ENCODE measurements around the gene GALNTL6. TPM values are rescaled to one million over a fixed set of nuclear protein-coding genes. Genes with fewer than 3 reads are reported as not detected.

GALNTL6 gene
- total RNA-seq, 4 donors from 2014 or later, result 0.30 to 1.3 (median 0.60) TPM

DNA sequence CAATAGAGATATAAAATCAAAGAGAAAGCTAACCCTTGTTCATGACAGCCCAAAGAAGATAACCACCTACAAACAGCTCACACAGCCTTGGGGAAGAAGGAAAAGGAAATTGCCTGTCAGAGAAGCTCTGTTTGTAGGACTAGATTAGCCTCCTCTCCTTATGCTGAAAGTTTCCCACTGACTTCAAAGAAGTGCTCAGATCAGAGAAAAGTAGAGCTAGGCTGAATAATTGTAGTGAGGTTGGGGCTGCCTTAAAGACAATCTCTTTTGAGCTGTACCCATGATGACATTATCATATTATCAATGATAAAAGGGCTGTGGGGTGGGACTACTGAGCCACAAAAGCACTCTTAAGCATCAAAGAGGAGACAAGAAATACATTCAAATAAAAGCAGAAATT is 1132.4 kb downstream of the GALNTL6 start:
- TF ChIP-seq, protein P1, sequence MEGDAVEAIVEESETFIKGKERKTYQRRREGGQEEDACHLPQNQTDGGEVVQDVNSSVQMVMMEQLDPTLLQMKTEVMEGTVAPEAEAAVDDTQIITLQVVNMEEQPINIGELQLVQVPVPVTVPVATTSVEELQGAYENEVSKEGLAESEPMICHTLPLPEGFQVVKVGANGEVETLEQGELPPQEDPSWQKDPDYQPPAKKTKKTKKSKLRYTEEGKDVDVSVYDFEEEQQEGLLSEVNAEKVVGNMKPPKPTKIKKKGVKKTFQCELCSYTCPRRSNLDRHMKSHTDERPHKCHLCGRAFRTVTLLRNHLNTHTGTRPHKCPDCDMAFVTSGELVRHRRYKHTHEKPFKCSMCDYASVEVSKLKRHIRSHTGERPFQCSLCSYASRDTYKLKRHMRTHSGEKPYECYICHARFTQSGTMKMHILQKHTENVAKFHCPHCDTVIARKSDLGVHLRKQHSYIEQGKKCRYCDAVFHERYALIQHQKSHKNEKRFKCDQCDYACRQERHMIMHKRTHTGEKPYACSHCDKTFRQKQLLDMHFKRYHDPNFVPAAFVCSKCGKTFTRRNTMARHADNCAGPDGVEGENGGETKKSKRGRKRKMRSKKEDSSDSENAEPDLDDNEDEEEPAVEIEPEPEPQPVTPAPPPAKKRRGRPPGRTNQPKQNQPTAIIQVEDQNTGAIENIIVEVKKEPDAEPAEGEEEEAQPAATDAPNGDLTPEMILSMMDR (IDR thresholded peaks at IDR 0.05), result no peak
- TF ChIP-seq POLR2A (IDR thresholded peaks at IDR 0.05), result no peak
- intact Hi-C loops (cut with DNase I; ENCODE audit: low total_unique reads), result no loop called here
- H3K4me3 ChIP-seq (ENCODE audit: low read depth, poor library complexity, severe bottlenecking), result no peak overlapping the region
- no peak for DNase-seq (ENCODE audit: low spot score in 2 of 2)

DNA sequence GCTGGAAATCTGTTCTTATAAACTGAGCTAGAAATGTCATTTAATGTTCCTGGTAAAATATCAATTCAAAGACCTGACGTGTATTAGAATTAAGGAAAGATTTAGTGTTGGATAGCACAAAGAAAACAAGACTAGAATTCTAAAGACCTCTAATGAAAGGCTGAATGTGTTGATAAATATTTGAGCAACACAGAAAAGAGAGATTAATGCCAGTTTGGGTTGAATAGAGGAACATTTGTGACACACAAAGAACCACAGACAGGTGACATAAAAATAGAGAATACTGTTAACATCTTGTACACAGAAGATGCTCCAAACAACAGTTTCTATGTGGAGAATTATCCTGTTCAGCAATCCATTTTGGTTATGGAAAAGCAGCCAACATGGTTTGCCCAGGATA is 1133.3 kb downstream of the GALNTL6 start:
- H3K4me3 ChIP-seq (ENCODE audit: low read depth, poor library complexity, severe bottlenecking), result no peak overlapping the region
- WGBS, 2 donors, result 68% methylated on average over 1 of the region's 1 CpG
- DNase-seq (ENCODE audit: low spot score in 2 of 2), result no peak
- TF ChIP-seq, protein P1 (IDR thresholded peaks at IDR 0.05), result no peak
- TF ChIP-seq POLR2A (IDR thresholded peaks at IDR 0.05), result no peak
- intact Hi-C loops (cut with DNase I; ENCODE audit: low total_unique reads), result no loop called here

DNA sequence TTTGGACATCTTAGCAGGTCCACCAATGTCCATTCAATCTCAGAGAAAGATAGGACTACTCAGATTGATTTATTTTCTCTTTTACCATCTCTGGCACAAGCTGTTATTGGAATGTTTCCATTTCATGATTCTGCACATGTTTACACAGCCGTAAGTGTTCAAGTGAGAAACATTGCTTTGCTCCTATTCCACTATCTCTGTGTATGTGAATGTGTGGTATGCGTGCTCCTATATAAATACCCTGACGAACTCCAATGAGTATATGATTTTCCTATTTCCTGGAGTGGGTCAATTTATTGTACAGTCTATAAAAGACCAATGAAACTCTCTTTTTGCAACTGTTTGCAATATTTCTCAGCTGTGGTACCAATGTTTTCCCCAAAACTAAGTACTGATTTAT is 1134.4 kb downstream of the GALNTL6 start:
- WGBS, 2 donors, result 44 to 52% methylated on average over 3 of the region's 3 CpGs
- DNase-seq (ENCODE audit: low spot score in 2 of 2), result no peak
- no peak overlapping the region for H3K4me3 ChIP-seq (ENCODE audit: low read depth, poor library complexity, severe bottlenecking)
- intact Hi-C loops (cut with DNase I; ENCODE audit: low total_unique reads), result no loop called here
- no peak for TF ChIP-seq POLR2A (IDR thresholded peaks at IDR 0.05)
- TF ChIP-seq, protein P1 (IDR thresholded peaks at IDR 0.05), result no peak

DNA sequence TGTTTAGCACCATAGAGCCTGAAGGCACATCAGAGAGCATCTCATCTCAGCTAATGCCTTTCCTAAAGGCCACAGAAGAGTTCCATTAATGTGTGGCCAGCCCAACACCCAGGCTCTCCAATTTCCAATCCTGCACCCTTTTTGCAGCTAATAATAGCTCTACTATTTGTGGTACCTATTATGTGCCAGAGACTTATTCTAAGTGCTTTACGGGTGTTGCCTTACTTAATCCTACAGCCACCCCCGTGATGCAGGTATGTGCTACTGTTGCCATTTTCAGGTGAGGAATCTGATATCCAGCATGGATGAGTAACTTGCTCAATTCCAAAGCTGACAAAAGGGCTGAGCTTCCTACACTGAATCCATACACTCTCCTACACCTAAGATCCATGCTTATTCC is 1137.8 kb downstream of the GALNTL6 start:
- WGBS, 2 donors, result 64 to 84% methylated on average over 2 of the region's 2 CpGs
- H3K4me3 ChIP-seq (ENCODE audit: low read depth, poor library complexity, severe bottlenecking), result no peak overlapping the region
- intact Hi-C loops (cut with DNase I; ENCODE audit: low total_unique reads), result no loop called here

DNA sequence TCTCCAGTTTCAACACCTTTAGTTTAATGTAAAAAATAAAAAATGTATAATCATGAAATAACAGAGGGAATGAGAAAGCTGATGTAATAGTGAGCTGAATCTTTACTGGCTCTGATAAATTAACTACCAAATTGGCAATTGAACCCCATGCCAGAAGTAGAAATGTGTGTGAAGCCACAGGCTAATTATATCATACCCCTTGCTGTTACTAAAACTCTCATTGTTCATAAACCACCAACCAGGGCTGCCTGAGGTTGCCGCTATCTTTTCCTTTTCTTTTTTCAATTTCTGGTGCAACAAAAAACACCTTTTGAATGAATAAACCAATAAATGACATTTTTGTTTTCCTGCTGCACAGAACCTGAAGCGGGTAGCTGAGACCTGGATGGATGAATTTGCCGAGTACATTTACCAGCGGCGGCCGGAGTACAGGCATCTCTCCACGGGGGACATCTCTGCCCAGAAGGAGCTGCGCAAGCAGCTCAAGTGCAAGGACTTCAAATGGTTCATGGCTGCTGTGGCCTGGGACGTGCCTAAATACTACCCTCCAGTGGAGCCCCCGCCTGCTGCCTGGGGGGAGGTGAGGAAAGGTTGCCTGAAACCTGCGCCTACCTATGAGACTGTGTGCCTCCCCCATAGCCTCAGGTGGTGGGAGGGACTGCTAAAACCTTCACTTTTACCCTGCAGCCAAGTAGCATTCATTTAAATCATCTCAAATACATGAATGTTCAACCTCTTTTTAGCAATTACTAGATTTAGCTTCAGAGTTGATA is 1138.7 kb downstream of the GALNTL6 start:
- intact Hi-C loops (cut with DNase I; ENCODE audit: low total_unique reads), result no loop called here
- TF ChIP-seq POLR2A (IDR thresholded peaks at IDR 0.05), result no peak
- TF ChIP-seq, protein P1 (IDR thresholded peaks at IDR 0.05), result no peak
- WGBS, 2 donors, result 80 to 85% methylated on average over 10 to 11 of the region's 11 CpGs

More for the DNA sequence above, 1137.8 kb downstream of the GALNTL6 start:
- DNase-seq (ENCODE audit: low spot score in 2 of 2), result no peak
- TF ChIP-seq, protein P1 (IDR thresholded peaks at IDR 0.05), result no peak
- no peak for TF ChIP-seq POLR2A (IDR thresholded peaks at IDR 0.05)

More for the DNA sequence above, 1138.7 kb downstream of the GALNTL6 start:
- no peak overlapping the region for H3K4me3 ChIP-seq (ENCODE audit: low read depth, poor library complexity, severe bottlenecking)
- DNase-seq (ENCODE audit: low spot score in 2 of 2), result no peak

Data from lower leg skin (tissue), 4 donors.